Measurements from ENCODE around the gene IL10RA.

The IL10RA gene

GRCh38 chr11:118008271-118008911 is 22.2 kb downstream of the IL10RA start:
- DNase-seq: no peak

GRCh38 chr11:118009864-118010737 is 23.9 kb downstream of the IL10RA start:
- DNase-seq: no peak

- no peak for DNase-seq
Observed at GRCh38 chr11:118010738-118011461, 24.7 kb downstream of the IL10RA start.

GRCh38 chr11:118012083-118012669 is 26.0 kb downstream of the IL10RA start:
- DNase-seq: no peak

- DNase-seq: no peak
Observed at GRCh38 chr11:118014022-118014421, 27.8 kb downstream of the IL10RA start.

GRCh38 chr11:118015385-118015841 is 29.2 kb downstream of the IL10RA start:
- DNase-seq: no peak

GRCh38 chr11:118016104-118016503 is 29.9 kb downstream of the IL10RA start:
- no peak for DNase-seq

- no peak for DNase-seq
Observed at GRCh38 chr11:118017111-118017510, 30.9 kb downstream of the IL10RA start.

- DNase-seq: no peak
Observed at GRCh38 chr11:118017631-118018315, 31.6 kb downstream of the IL10RA start.

- DNase-seq: no peak
Observed at GRCh38 chr11:118018401-118018800, 32.2 kb downstream of the IL10RA start.

GRCh38 chr11:118021146-118021545 is 35.0 kb downstream of the IL10RA start:
- DNase-seq: no peak

- no peak for DNase-seq
Observed at GRCh38 chr11:118027694-118028093, 41.5 kb downstream of the IL10RA start.

- no peak for DNase-seq
Observed at GRCh38 chr11:118028626-118029025, 42.4 kb downstream of the IL10RA start.

GRCh38 chr11:118033443-118033842 is 47.2 kb downstream of the IL10RA start:
- DNase-seq: no peak

GRCh38 chr11:118042141-118042540 is 55.9 kb downstream of the IL10RA start:
- DNase-seq: no peak

GRCh38 chr11:118042796-118043195 is 56.6 kb downstream of the IL10RA start:
- no peak for DNase-seq

- no peak for DNase-seq
Observed at GRCh38 chr11:118045191-118045590, 59.0 kb downstream of the IL10RA start.

GRCh38 chr11:118046051-118046963 is 60.1 kb downstream of the IL10RA start:
- no peak for DNase-seq

GRCh38 chr11:118046964-118047700 is 60.9 kb downstream of the IL10RA start:
- no peak for DNase-seq

- DNase-seq: no peak
Observed at GRCh38 chr11:118047749-118048148, 61.6 kb downstream of the IL10RA start.

All from fibroblast of skin of abdomen (primary cell).